HG02870 (cell line): ENCODE data around the gene IDH3B.

Experiments used
- ATAC-seq: cut with Tn5 transposase; IDR thresholded peaks from one replicate; pipeline ENCODE4 v1.9.1; 2021; ENCODE audit warnings: mild to moderate bottlenecking, moderate library complexity; ENCODE audit not compliant: unreplicated experiment

IDH3B gene

GRCh38 chr20:2624190-2624589 lies 39.8 kb downstream of the IDH3B start:
- no peak for ATAC-seq

DNA sequence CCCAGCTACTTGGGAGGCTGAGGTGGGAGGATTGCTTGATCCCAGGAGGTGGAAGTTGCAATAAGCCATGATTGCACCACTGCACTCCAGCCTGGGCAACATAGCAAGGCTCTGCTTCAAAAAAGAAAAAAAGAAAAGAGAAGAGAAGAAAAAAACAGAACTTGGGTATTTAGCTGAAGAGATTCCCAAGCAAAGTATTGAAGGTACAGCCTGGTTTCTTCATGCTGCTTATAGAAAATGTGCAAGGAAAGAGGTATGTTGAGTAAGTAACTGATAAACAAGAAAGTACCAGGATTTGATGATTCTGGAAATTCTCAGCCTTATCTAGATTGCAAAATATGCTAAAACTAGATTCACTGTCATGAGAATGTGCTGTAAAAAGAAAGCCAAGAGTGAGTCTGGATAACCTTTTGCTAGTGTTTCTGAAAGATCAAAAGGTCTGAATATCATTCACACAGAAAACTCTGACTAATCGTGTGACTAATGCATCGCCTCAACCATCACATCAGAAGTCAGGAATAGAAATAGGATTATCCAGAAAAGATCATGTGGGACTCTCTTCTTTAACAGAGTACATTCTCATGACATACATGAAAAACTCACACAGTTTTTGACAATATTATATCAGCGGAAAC lies 43.9 kb downstream of the IDH3B start:
- no peak for ATAC-seq

DNA sequence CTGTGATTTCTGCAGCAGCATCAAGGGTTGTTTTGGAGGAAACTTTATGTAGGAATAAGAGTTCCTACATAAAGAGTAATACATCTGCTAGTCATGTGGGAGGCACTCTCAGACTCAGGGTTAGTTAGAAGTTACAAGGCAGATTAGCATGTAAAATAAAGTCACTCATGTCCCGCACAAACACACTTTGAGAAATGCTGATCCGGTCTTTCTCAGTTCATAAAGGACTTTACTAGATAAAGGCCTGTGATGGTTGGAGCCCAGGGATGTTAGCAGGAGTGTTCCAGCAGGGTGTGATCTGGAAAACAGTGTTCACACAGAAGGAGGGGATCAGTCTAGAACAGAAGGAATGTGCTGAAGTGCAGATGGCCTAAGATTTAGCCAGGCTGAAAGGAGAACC lies 44.7 kb downstream of the IDH3B start:
- ATAC-seq = no peak

- ATAC-seq = no peak
Measured at GRCh38 chr20:2618815-2619214, 45.2 kb downstream of the IDH3B start.

DNA sequence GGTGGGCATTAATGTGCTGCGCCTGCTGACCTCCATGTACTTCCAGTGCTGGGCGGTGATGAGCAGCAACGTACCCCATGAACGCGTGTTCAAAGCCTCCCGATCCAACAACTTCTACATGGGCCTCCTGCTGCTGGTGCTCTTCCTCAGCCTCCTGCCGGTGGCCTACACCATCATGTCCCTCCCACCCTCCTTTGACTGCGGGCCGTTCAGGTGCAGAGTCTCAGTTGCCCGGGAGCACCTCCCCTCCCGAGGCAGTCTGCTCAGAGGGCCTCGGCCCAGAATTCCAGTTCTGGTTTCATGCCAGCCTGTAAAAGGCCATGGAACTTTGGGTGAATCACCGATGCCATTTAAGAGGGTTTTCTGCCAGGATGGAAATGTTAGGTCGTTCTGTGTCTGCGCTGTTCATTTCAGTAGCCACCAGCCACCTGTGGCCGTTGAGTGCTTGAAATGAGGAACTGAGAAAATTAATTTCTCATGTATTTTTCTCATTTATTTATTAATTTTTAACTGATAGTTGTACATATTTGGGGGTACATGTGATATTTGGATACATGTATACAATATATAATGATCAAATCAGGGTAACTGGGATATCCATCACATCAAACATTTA lies 46.8 kb downstream of the IDH3B start:
- ATAC-seq = no peak

- ATAC-seq = no peak
Measured at GRCh38 chr20:2616634-2617033, 47.4 kb downstream of the IDH3B start.

GRCh38 chr20:2612073-2612472 lies 51.9 kb downstream of the IDH3B start:
- no peak for ATAC-seq

GRCh38 chr20:2610941-2611720 lies 52.9 kb downstream of the IDH3B start:
- no peak for ATAC-seq

GRCh38 chr20:2610326-2610725 lies 53.7 kb downstream of the IDH3B start:
- ATAC-seq = no peak
